ENCODE results near the gene ENTPD7.
"Not testable (repeated sequence)": the region's sequence is repeated elsewhere in the genome, so short reads cannot be mapped to it uniquely, and the experiment has no call there.

Gene ENTPD7, protein sequence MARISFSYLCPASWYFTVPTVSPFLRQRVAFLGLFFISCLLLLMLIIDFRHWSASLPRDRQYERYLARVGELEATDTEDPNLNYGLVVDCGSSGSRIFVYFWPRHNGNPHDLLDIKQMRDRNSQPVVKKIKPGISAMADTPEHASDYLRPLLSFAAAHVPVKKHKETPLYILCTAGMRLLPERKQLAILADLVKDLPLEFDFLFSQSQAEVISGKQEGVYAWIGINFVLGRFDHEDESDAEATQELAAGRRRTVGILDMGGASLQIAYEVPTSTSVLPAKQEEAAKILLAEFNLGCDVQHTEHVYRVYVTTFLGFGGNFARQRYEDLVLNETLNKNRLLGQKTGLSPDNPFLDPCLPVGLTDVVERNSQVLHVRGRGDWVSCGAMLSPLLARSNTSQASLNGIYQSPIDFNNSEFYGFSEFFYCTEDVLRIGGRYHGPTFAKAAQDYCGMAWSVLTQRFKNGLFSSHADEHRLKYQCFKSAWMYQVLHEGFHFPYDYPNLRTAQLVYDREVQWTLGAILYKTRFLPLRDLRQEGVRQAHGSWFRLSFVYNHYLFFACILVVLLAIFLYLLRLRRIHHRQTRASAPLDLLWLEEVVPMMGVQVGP
- total RNA-seq: 8.9 to 14.5 reads per million in 2 donors

DNA sequence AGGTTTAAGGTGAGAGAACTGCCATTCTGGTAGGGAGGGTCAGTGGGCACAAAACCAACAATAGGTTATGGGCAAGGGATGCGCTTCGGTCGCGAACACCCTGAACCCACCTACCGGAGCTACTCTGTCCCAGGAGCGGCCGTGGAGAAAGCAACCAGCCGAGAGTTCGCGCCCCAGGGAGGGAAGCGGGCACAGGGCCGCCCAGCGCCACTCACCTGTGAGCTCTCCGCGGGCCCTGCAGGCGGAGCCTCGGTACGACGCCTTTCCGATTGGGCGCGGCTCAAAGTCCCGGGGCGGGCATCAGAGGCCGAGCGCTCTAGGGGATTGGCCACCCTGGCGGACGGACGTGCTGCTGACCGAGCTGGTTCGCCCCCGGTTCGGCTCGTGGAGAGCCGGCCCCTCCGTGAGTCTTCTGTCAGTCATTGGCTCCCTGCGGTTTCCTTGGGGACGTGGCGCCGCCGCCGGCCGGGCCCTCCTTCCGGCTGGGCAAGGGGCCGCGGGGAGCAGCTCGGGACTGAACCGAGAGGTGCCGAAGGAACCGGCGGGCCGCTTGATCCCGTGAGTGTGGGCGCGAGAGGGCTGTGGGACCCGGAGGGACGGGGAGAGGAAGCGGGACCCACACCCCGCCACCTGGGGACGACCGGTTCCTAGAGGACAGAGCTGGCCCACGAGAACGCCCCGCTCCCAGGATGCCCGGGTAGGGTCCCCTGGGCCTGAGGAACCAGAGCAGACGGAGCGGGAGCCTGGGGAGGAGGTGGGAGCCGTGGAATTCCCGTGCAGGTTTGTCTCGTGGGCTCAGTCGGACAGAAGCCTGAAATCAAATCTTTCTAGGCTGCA lies at the start of gene ENTPD7:
ENTPD7 (plus strand) TSS at position 479 of the 837 bp plus-strand sequence. CDS start 448 bp downstream, outside the sequence.
- peak; percentile 74 for DNase-seq

DNA sequence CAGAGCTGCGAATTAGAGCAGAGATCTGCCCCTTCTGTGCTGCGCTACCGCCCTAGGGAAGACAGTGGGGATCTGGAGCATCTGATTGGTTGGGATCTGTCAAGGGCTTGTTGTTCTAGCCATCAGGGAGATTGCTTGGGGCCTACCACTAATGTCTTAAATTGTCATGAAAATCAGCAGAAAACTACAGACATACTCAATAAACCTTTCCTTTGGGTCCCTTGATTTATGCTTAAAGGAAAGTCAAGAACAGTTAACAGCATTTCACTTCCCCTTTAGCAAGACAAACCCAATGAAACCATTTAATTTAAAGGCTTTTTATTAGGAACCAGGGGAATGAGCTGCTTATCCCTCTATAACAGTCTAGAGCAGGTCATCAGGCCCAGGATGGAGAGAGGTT lies 49.1 kb upstream of the ENTPD7 start:
- DNase-seq: no peak

DNA sequence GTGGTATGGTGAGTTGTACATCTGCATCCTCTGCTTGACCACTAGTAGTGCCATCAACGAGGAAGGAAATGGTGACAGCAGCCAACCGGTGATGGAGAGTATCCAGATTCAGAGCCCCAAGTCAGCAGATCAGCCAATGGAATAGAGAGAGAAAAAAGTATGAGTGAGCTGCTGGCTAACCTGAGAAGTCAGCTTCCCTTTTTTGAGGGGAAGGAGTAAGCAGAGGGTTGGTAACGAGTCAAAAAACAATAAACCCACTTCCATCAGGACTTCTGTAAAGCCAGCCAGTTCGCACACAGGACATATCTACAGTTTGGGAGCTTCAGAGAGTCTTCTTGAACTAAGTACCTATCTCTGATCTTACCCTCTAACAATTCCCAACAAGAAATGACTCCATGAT lies 48.0 kb upstream of the ENTPD7 start:
- no peak for DNase-seq

DNA sequence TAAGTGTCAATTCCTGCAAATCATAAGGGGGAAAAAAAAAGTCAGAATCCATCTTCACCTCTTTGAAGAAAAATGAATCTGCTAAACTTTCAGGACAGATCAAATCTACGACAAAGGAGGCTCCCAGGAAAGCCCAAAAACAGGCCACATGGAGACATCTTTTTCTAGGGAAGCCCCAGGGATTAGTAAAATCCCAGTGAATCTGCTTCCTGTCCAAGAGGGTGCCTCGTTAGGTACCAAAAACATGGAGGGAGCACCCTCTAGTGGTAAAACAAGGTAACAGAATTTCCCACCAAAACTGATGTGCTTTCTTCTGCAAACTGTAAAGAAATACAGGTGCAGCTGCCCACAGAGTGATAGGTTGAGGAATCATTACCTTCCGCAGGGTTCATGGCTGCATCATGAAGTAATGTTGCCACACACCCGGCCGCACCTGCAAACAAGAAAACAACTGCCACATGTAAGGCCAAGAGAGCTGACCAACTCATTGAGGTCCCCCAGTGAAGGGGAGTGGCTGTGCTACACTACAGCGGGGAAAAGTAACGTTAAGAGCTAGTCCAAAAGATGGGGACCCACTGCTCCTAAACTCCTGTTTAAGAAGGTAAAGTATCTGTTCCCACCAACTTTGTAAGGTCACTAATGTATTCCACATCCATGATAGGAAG lies 47.0 kb upstream of the ENTPD7 start:
- no peak for DNase-seq

DNA sequence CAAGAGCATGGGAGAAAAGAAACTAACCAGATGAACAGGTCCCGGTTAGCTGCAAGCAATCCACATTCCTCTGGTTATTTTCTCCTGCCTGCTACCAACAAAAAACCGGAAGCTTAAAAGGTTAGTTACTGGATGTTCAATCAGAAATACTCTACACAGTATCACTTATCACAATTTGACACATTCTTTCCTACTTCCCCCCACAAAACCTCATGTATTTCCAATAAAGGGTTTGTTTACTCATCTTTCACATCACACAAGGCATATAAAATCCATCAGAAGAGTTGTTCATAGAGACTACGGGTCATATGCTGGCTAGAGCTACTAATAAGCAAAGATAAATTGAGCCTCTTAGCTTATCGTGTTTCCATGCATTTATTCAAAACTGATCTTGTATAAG lies 43.9 kb upstream of the ENTPD7 start:
- DNase-seq: no peak

DNA sequence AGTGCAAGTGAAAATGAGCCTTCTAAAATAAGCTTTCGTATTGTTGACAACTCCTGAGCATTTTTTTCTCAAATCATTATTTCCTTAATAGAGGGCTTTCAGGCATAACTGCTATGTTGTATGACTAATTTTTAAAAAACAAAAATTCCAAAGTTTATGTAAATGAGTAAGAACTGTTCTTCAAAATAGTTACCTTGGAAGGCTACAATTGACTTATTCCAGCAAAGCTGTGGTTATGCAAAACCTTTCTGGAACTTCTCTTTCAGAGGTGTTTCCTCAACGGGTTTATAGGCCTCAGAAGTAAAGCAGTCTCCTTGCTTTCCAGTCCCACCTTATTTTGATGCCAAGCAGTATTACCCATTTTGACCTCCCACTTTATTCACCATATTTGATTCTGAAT lies 41.6 kb upstream of the ENTPD7 start:
- DNase-seq: no peak

DNA sequence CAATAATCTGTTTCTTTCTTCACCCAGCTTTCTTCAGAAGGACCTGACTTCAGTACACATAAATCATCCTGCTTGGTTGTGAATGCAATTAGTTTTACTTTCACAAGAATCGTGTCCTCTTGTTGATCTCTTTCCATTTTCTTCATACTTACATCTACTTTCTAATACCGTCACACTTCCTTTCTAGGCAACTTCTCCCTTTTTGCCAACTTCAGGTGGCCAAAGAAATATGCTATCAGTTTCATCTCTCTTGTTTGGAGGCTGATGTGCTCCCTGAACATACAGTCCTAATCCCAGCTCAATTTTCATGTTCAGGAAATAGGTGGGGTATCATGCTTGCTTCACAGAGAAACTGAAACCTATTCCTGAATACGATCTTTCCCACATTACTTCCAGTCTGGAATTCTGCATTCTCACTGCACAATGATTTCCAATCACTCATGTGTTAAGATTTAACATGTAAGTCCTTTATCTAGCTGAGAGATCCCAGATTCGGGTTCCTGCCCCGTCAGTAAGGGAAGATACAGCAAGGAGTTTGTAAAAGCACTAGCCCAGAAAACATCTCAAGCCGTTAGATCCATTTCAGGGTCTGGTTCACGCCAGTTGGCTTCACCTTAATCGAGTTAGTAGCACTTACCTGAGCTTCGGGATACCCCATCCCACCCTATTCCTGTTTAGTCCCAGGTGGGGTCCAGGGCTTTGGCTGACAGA lies 40.1 kb upstream of the ENTPD7 start:
- DNase-seq: no peak

DNA sequence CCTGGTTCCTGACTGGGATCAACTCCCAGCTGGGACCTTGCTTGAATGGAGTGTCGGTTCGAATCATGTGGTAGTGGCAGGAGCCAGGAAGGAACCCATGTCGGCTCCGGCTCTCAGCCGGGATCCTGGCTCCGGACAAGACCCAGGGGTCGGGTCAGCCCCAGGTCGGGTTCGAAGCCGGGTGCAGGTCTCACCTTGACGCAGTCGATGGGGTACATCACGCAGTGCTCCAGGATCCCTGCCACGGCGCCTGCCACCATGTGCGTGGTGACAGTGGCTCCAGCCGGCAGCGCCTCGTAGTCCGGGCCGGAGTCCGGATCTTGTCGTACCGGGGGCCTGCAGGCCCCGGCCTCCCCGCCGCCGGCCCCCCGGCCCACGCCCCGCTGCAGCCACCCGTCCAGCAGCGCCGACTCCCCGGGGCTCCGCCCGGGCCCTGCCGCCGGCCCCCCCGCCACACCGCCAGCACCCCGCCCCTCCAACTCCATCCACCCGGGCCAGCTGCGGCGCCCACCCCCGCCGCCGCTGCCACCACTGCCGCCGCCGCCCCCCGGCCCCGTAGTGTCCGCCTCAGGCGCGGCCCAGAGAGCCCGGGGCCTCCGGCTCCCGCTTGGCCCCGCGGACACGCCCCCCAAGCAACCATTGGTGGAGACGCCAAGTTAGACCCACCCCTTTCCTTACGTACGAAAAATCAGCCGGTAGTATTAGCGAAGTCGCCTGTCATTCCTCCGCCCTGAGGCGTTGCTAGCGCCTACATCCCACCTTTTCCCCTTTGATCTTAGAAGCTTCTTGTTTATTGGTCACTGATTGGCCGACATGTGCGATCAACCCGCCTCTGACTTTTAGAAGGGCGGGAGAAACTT lies 39.2 kb upstream of the ENTPD7 start, which contains the start of gene SLC25A28:
SLC25A28 (minus strand) TSS at position 589 of the 860 bp plus-strand sequence; CDS start at position 485, 104 bp downstream.
- DNase-seq: peak; percentile 91

DNA sequence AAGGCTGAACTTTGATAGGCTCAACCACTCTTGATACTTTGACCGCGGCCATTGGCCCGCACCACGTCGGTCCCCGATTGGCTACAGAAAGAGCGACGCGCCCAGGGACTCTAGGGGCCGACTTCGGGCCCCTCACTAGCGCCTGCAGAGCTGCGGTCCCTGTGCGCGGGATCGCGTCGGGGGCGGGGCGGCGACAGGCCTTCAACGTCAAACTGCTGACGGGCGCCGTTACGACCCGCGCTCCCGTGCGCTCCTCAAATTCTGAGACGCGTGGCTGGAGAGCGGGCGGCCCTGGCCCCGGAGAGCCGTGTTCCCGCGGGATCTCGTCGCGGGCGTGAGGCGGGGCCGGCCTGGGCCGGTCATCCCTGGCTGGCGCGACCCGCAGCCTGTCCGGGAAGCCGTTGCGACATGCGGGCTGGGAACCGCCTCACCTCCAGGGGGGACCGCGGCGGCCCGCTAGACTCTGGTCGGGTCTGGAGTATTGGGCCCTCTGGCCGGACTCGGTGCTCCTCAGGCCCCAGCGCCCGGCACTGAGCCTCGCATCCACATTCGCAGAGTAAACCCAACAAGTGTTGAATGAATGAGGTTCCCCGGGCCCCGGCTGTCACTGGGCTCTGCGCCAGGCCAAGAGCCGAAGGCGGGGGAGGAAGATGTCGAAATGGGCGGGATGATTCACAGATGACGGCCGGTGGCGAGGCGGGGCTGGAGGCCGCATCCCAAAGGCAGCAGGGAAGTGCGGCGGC lies 38.4 kb upstream of the ENTPD7 start:
- peak; percentile 82 for DNase-seq

DNA sequence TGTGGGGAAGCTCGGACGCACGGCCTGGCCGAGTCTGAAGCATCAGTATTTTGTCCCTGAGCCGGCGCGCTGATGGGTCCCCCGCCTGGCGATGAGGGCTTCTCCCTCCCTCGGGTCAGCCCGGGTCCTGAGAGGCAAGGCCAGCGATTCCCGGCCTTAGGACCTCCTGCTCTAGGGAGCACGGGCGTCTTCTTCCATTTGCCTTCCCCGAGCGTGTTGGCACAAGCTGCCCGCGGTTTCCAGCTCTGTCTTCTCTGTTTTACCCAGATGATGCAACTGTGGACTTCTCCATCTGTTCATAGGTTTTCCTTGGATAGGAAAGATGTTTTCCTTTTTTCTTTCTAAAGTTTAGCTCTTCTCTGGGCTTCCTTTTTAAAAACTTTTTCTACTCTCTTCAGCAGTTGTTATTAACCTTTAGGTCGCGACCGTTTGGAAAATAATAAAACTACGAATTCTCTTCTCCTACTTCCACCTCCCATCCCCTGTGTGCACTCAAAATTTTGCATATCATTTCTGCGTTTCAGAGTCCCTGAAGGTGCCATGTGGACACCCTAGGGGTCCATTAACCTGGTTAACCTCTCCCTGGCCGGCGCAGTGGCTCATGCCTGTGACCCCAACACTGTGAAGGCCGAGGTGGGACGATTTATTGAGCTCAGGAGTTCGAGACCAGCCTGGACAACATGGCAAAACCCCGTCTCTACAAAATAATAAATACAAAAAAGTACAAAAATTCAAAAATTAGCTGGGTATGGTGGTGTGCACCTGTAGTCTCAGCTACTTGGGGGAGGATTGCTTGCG lies 37.7 kb upstream of the ENTPD7 start:
- DNase-seq: no peak

DNA sequence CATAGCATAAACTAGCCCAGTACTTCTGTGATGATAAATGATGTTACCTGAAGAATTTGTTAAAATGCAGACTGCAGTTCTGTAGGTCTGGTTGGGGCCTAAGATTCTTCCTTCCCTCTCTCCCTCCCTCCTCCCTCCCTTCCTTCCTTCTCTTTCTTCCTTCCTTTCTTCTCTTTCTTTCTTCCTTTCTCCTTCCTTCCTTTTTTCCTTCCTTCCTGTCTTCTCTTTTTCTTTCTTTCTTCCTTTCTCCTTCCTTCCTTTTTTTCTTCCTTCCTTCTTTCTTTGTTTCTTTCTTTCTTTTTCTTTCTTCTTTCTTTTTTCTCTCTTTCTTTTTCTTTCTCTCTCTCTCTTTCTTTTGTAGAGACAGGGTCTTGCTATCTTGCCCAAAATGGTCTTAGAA lies 35.4 kb upstream of the ENTPD7 start:
- no peak for DNase-seq

DNA sequence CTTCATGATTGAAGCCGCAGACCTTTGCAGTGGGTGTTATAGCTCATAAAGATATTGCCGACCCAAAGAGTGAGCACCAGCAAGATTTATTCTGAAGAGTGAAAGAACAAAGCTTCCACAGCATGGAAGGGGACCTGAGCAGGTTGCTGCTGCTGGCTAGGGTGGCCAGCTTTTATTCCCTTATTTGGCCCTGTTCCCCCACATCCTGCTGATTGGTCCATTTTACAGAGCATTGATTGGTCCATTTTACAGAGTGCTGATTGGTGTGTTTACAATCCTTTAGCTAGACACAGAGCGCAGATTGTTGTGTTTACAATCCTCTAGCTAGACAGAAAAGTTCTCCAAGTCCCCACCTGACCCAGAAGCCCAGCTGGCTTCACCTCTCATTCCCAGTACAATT lies 34.2 kb upstream of the ENTPD7 start:
- not testable (repeated sequence) for DNase-seq

DNA sequence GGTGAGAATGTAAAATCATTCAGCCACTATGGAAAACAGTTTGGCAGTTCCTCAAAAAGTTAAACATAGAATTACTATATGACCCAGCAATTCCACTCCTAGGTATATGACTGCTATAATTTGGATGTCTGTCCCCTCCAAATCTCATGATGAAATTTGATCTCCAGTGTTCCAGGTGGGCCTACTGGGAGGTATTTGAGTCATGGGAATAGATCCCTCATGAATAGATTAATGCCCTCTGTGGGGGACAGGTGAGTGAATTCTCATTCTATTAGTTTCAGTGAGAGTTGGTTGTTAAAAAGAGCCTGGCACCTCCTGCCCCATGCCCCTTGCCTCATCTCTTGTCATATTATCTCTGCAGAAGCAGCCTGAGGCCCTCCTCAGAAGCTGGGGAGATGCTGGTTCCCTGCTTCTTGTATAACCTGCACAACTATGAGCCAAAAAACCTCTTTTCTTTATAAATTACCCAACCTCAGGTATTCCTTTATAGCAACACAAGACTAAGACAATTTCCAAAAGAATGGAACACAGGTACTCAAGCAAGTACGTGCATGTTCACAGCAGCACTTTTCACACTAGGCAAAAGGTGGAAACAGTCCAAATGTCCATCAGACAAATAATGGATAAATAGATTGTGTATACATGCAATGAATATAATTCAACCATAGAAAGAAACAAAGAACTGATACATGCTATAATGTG lies 30.2 kb upstream of the ENTPD7 start:
- DNase-seq: no peak

DNA sequence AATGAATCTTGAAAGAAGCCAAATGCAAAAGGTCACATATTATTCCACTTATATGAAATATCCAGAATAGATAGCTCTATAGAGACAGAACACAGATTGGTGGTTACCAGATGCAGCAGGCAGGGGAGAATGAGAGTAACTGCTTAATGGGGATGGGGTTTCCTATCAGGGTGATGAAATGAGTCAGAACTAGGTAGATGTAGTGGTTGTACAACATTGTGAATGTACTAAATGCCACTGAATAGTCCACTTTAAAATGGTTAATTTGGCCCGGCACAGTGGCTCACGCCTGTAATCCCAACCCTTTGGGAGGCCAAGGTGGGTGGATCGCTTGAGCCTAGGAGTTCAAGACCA lies 29.7 kb upstream of the ENTPD7 start:
- DNase-seq: no peak

DNA sequence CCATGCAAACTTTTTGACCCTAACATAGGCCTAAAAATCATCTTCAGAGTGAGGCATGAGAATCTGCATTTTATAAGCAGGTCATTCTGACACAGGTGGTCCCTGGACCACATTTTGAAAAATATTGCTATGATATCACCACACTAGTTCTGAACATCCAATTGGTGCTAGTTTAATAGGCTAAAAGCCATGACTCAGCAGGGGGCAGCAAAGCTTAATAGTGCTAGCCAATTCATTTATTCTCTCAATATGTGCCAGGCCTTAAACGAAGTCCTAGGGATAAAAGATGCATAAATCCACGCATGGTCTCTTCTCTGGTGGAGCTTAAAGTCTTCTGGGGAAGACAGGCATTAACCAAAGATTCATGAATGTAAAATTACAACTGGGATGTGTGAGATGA lies 28.9 kb upstream of the ENTPD7 start:
- DNase-seq: no peak

DNA sequence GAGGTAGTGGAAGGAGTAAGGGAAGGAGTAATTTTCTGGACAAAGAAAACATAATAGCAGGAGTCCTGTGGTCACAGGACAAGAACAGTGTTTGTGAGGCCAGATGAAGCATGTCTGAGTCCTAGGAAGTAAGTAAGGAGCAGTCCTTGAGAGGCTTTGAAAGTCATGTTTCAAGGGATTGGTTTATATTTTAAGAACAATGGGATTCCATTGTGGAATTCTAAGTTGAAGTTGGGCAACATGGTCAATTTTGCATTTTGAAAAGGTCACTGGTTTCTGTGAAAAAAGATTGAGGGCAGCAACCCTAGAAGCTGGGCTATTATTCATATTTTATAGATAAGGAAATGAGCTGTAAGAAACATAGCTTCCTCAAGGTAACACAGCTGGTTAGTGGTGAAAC lies 28.3 kb upstream of the ENTPD7 start:
- DNase-seq: no peak

DNA sequence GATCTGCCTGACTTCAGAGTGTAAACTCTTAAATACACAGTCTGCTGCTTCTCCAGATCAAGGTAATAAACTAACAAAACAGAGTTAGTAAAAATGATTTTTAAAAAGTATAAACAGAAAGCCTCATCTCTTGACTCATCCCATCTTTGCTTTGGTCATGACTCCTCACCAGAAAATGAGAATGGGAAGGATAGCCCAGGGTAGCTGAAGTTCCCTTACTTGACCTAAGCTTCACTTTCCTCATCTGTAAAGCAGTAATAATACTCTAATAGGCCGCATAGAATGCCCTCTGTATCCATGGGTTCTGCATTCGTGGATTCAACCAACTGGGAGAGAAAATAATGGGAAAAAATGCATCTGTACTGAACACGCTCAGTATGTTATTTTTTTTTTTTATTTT lies 27.8 kb upstream of the ENTPD7 start:
- no peak for DNase-seq

DNA sequence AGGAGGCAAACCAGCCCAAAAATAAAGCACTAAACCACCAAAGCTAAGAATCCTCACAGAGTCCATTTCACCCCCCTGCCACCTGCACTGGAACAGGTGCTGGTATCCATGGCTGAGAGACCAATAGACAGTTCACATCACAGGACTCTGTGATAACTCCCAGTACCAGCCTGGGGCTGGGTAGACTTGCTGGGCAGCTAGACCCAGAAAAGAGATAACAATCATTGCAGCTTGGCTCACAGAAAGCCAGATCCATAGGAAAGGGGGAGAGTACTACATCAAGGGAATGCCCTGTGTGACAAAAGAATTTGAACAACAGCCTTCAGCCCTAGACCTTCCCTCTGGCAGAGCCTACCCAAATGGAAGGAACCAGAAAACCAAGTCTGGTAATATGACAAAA lies 25.5 kb upstream of the ENTPD7 start:
- no peak for DNase-seq

DNA sequence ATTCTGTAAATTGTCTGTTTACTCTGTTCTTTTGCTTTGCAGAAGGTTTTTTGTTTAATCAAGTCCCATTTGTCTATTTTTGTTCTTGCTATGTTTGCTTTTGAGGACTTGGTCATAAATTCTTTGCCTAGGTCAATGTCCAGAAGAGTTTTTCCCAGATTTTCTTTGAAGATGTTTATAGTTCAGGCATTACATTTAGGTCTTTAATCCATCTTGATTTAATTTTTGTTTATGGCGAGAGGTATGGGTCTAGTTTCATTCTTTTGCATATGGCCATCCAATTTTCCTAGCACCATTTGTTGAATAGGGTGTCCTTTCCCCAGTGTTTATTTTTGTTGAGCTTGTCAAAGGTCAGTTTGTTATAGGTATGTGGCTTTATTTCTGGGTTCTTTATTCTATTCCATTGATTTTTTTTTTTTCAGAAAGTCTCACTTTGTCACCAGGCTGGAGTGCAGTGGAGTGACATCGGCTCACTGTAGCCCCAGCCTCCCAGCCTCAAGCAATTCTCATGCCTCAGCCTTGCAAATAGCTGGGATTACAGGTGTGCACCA lies 11.6 kb upstream of the ENTPD7 start:
- DNase-seq: no peak

All from T-helper 9 cell (primary cell).